ENCODE measurements around the gene SLC6A6.

SLC6A6 gene

GRCh38 chr3:14491396-14492190, 89.2 kb downstream of the SLC6A6 start:
- DNase-seq = no peak

- no peak for DNase-seq
Measured at GRCh38 chr3:14492948-14493881, 90.8 kb downstream of the SLC6A6 start.

- no peak for DNase-seq
Measured at GRCh38 chr3:14494279-14494972, 92.0 kb downstream of the SLC6A6 start.

DNA sequence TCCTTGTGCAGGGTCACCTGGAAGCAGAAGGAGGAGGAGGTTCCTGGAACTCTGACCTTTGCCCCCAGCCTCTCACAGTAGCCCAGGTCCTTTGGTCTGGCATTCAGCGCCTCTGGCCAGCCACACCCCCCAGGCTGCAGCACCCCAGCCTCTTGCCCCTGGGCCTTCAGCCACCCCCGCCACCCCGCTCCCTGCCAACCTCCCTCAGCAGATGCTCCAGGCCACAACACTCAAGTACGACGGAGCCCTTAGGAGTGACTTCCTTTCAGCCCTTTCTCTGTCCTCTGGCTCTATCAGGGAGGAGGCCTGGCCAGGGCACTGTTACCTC, 92.5 kb downstream of the SLC6A6 start:
- DNase-seq = no peak

DNA sequence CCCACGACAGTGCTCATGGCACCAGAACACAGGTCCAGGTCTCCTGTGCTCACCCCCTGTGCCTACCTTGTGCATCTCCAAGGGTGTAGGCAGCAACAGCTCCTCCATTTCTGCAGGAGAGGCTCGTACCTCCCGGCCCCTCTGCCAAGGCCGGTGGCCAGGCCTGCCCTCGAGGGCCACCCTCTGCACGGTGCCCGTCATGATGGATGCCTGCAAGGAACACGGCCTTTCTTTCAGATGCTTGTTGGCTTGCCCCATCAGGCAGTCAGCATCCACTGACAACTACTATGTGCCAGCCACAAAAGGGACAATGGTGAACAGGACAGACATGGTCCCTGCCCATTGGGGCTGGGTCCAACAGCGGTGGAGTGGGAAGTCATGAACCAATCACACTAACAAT, 93.9 kb downstream of the SLC6A6 start:
- no peak for DNase-seq

DNA sequence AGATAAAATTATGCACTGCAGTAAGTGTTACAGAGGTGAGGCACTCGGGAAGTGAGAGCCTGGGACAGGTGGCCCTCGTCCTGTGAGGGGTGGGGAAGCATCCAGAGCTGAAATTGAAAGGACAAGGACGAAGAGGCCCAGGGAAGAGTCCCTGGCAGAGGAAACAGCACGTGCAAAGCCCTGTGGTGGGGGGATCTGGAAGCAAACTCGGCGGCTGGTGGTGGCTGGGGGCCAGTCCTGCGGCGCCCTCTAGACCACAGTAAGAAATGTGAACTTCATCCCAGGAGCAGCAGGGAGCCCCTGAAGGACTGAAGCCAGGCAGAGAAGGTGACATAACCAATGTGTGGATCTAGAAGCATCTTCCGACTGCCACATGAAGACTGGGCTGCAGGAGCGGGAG, 94.9 kb downstream of the SLC6A6 start:
- DNase-seq = no peak

GRCh38 chr3:14502472-14502871, 100.1 kb downstream of the SLC6A6 start:
- DNase-seq = no peak

GRCh38 chr3:14503033-14503705, 100.8 kb downstream of the SLC6A6 start:
- DNase-seq = no peak

- DNase-seq = no peak
Measured at GRCh38 chr3:14503706-14504065, 101.3 kb downstream of the SLC6A6 start.

- DNase-seq = no peak
Measured at GRCh38 chr3:14505001-14505802, 102.8 kb downstream of the SLC6A6 start.

DNA sequence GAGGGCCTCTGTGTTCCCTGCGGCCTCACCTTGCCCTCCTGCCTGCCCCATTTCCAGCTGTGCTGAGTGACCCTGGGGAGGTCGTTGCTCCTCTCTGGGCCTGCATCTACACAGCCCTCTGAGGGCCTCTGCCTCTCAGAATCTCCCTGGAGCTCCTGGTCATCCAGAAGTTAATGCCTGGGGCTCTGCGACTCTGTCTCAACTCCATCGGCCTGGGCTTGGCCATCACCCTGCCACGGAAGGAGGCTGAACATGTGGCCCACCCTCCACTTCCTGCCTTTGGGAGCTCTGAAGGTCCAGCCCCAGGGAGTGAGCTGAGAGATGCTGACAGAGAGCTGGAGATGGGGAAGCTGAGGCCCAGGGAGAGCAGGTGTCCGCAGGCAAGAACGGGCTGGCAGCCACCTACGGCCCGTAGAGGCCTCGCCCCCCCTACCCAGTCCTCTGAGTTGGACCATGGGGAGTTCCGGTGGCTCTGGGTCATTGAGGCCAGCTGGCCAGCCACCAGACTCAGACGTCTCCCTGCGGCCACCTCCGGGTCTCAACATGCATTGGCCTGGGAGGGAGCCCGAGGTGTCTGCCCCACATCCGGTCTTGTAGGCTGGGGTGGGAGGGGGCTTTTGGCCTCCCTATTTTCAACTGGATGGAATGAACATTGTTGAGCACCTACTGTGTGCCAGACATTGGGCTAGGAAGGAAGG, 103.5 kb downstream of the SLC6A6 start:
- no peak for DNase-seq

DNA sequence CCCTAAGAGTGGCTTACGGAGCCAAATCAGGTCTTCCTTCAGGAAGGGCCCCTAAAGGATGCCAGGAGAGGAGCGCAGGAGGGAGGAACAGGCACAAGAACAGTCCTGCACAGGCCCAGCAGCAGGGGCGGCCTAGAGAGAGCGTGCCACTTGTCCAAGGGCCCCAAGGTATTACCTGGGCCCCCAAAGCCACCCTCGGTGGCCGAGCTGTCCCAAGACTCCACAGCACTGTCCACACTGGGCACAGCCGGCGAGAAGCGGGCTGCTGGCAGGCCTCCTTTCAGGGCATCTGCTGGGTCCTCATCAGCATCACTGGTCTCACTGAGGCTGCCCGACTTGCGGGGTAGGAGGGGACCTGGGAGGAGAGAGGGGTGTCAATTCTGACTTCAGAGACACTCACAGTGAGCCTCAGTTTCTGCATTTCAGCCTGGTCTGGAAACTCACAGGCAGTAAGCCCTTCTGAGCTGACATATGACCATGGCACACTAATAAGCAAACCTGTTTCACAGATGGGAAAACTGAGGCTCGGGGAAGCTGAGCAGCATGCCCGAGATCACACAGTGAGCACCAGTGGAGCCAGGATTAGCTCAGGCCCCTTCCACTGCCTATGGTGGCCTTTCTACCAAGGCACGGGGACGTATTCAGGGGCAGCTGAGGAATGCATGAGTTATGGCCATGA, 104.4 kb downstream of the SLC6A6 start:
- DNase-seq = no peak

GRCh38 chr3:14507305-14507741, 104.9 kb downstream of the SLC6A6 start:
- no peak for DNase-seq

DNA sequence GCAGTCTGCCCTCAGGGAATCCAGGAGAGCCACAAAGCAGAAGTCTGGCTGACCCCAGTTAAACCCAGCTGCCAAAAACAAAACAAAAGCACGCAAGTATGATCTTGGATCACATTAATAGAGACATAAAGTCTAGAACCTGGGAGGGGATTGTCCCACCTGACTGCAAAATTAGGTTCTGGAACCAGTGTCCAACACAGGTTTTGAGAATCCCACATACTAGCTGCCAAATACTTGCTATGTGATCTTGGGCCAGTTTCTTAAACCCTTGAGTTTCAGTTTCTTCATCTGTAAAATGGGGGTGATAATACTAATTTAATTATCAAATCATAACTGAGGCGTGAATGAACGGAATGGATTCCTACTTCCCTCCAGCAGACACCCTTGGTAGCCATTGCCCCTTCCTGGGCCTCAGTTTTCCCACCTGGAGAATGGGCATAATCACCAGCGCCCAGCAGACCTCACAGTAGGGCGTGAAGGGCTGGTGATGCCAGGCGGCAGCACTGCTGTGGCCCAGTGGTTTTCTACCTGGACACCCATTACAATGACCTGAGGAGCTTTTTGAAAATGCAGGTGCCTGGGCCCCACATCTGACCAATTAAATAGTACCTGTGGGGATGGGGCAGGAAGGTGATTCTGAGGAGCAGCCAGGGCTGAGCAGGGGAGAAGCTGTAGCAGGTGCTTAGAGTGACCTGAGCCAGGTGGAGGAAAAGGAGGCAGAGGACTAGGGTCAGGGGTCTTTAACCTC, 105.5 kb downstream of the SLC6A6 start:
- DNase-seq = no peak

DNA sequence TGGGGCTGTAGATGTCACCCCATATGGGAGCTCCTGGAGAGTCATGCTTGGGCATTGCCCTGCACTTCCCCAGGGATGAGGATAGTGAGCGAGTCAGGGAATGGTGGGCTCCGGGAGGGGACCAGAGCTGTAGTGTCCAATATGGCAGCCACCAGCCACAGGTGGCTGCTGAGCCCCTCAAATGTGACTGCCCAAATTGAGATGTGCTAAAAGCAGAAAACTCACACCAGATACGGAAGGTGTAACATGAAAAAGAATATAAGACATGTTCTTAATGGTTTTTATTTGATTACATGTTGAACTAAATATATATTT, 106.1 kb downstream of the SLC6A6 start:
- DNase-seq = no peak

GRCh38 chr3:14508966-14509795, 106.8 kb downstream of the SLC6A6 start:
- peak; percentile 52 for DNase-seq

GRCh38 chr3:14509796-14510100, 107.3 kb downstream of the SLC6A6 start:
- DNase-seq = no peak

- DNase-seq = no peak
Measured at GRCh38 chr3:14510838-14511622, 108.6 kb downstream of the SLC6A6 start.

All from CD4-positive, alpha-beta T cell treated with Interleukin-10 for 1 hour (primary cell).